ENCODE measurements around the gene NBAS. TPM values are rescaled to one million over a fixed set of nuclear protein-coding genes. Genes with fewer than 3 reads are reported as not detected.
"Not testable (repeated sequence)": the region's sequence is repeated elsewhere in the genome, so short reads cannot be mapped to it uniquely, and the experiment has no call there.

The NBAS gene
- total RNA-seq, 1 experiment from 2014 or later = 35.1 TPM

GRCh38 chr2:15220603-15221002 is 340.5 kb downstream of the NBAS start:
- DNase-seq (ENCODE audit: low read depth) = no peak

- DNase-seq (ENCODE audit: low read depth) = no peak
Observed at GRCh38 chr2:15218423-15219086, 342.6 kb downstream of the NBAS start.

GRCh38 chr2:15212249-15212648 is 348.9 kb downstream of the NBAS start:
- DNase-seq (ENCODE audit: low read depth) = no peak

- not testable (repeated sequence) for DNase-seq (ENCODE audit: low read depth)
Observed at GRCh38 chr2:15210542-15210941, 350.6 kb downstream of the NBAS start.

- no peak for DNase-seq (ENCODE audit: low read depth)
Observed at GRCh38 chr2:15206419-15206818, 354.7 kb downstream of the NBAS start.

- DNase-seq (ENCODE audit: low read depth) = no peak
Observed at GRCh38 chr2:15205562-15205961, 355.6 kb downstream of the NBAS start.

GRCh38 chr2:15201009-15201408 is 360.1 kb downstream of the NBAS start:
- no peak for DNase-seq (ENCODE audit: low read depth)

GRCh38 chr2:15200581-15200980 is 360.6 kb downstream of the NBAS start:
- no peak for DNase-seq (ENCODE audit: low read depth)

- DNase-seq (ENCODE audit: low read depth) = no peak
Observed at GRCh38 chr2:15198051-15198450, 363.1 kb downstream of the NBAS start.

GRCh38 chr2:15195813-15196212 is 365.3 kb downstream of the NBAS start:
- DNase-seq (ENCODE audit: low read depth) = peak; percentile 26

GRCh38 chr2:15191789-15192188 is 369.3 kb downstream of the NBAS start:
- no peak for DNase-seq (ENCODE audit: low read depth)

GRCh38 chr2:15189216-15189615 is 371.9 kb downstream of the NBAS start:
- DNase-seq (ENCODE audit: low read depth) = no peak

- no peak for DNase-seq (ENCODE audit: low read depth)
Observed at GRCh38 chr2:15187702-15188101, 373.4 kb downstream of the NBAS start.

- no peak for DNase-seq (ENCODE audit: low read depth)
Observed at GRCh38 chr2:15186118-15186517, 375.0 kb downstream of the NBAS start.

GRCh38 chr2:15184491-15184890 is 376.6 kb downstream of the NBAS start:
- no peak for DNase-seq (ENCODE audit: low read depth)

GRCh38 chr2:15182275-15182674 is 378.9 kb downstream of the NBAS start:
- no peak for DNase-seq (ENCODE audit: low read depth)

- no peak for DNase-seq (ENCODE audit: low read depth)
Observed at GRCh38 chr2:15181092-15181745, 379.9 kb downstream of the NBAS start.

GRCh38 chr2:15180379-15180778 is 380.8 kb downstream of the NBAS start:
- no peak for DNase-seq (ENCODE audit: low read depth)

- no peak for DNase-seq (ENCODE audit: low read depth)
Observed at GRCh38 chr2:15178946-15179345, 382.2 kb downstream of the NBAS start.

- DNase-seq (ENCODE audit: low read depth) = peak; percentile 68
Observed at GRCh38 chr2:15177103-15177502, 384.0 kb downstream of the NBAS start.

- no peak for DNase-seq (ENCODE audit: low read depth)
Observed at GRCh38 chr2:15176604-15177003, 384.5 kb downstream of the NBAS start.

- DNase-seq (ENCODE audit: low read depth) = no peak
Observed at GRCh38 chr2:15174567-15174966, 386.6 kb downstream of the NBAS start.

GRCh38 chr2:15173501-15173900 is 387.6 kb downstream of the NBAS start:
- no peak for DNase-seq (ENCODE audit: low read depth)

Data from LHCN-M2 (cell line).